IPS-NIHi7 (cell line): ENCODE measurements around the gene SLC34A3.
A peak's percentile ranks its signal among the peaks of the same experiment; 100 is the strongest.
"Not testable (repeated sequence)": the region's sequence is repeated elsewhere in the genome, so short reads cannot be mapped to it uniquely, and the experiment has no call there.

Experiments
- DNase-seq: peaks from one replicate; pipeline ENCODE4 v3.0.0; 2012; ENCODE audit warnings: mixed read lengths; ENCODE audit errors: extremely low spot score

Gene SLC34A3

GRCh38 chr9:137241490-137242268 lies 11.0 kb downstream of the SLC34A3 start:
- DNase-seq, result no peak

GRCh38 chr9:137242269-137243203 lies 11.8 kb downstream of the SLC34A3 start:
- no peak for DNase-seq

- not testable (repeated sequence) for DNase-seq
Measured at GRCh38 chr9:137243266-137243625, 12.5 kb downstream of the SLC34A3 start.

GRCh38 chr9:137243626-137244485 lies 13.2 kb downstream of the SLC34A3 start:
- DNase-seq, result no peak

DNA sequence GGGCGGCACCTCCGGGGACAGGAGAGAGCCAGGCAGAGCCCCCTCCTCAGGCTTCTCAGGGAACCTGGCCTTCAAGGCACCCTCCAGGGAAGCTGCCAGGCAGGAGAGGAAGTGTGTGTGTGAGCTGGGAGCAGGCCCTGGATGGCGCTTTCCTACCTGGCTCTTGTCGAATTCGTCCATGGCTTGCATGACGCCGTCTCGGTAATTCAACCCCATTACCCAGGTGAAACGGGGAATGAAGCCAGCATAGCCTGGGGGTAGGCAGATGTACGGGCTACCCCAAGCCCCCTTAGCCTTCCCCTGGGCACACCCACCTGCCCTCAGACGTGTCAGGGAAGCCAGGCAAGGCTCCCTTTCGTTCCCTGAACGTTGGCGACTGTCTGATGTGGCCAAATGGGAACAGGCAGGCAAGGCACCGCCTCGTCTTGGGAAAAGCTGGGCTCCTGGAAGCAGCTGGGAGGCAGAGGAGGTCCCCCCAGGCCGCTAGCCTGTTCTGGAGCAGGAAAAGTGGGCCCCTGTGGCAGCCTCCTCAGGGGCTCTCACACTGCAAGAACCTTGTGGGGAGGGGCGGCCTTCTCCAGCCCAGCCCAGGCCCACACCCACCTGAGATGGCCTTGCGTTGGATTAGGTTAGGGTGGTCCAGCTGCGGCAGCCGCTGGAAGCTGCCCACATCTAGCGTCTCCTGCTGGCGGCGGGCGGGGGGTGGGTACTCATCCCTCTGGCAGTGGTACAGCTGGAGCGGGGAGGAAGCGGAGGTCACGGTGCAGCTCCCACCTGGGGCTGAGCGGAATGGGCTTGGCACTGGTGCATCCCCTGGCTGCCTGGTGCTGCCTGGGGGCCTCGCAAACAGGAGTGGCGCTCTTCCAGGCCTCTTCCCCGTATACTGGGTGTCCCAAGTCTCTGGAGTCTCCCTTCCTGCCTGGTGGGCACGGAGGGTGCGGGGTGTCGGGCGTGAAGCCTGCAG lies 14.1 kb downstream of the SLC34A3 start:
- DNase-seq, result no peak

GRCh38 chr9:137245450-137246421 lies 15.0 kb downstream of the SLC34A3 start:
- DNase-seq, result no peak

GRCh38 chr9:137247135-137247915 lies 16.6 kb downstream of the SLC34A3 start:
- DNase-seq, result no peak

- no peak for DNase-seq
Measured at GRCh38 chr9:137247916-137248175, 17.1 kb downstream of the SLC34A3 start.

GRCh38 chr9:137250329-137251193 lies 19.9 kb downstream of the SLC34A3 start:
- no peak for DNase-seq

- no peak for DNase-seq
Measured at GRCh38 chr9:137251194-137251461, 20.4 kb downstream of the SLC34A3 start, which contains the start of gene STPG3. TSS of gene STPG3 (plus strand) at chr9:137251286. CDS start at chr9:137251287, 1 bp downstream.

DNA sequence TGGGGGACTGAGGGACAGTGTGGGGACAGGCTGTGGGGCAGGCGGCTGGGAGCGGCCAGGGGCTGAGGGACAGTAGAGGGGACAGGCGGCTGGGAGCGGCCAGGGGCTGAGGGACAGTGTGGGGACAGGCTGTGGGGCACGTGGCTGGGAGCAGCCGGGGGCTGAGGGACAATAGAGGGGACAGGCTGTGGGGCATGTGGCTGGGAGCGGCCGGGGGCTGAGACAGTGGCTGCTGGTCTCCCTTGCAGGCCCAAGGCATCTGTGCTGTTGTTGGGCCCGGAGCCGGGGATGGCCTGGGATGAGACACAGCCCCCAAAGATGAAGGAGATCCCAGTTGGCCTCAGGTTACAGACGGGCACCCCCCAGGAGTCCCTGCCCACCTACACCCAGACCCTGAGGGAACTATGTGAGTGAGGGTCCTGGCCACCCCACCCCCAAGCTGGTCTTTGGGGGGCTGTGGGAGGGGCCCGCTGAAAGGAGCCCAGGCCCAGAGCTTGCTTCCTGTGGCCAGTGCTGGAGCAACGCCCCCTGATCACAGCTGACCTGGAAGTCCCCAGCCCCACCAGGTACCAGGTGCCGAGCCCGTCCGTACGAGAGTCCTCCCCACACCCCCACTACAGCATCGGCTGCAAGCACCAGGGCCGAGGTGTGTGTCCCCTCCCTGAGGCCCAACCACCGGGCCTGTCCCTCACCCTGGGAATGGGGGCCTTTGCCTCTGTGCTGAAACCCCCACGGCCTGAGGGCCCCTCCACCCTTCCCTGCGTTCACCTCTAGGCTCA lies 21.0 kb downstream of the SLC34A3 start:
- no peak for DNase-seq

GRCh38 chr9:137252555-137253506 lies 22.1 kb downstream of the SLC34A3 start:
- peak; percentile 58 for DNase-seq

- no peak for DNase-seq
Measured at GRCh38 chr9:137253717-137254623, 23.3 kb downstream of the SLC34A3 start.

- DNase-seq, result peak; percentile 99
Measured at GRCh38 chr9:137254624-137255447, 24.1 kb downstream of the SLC34A3 start, which contains the start of gene NELFB. TSS of gene NELFB (plus strand) at chr9:137255327.
